Activated CD8-positive, alpha-beta T cell treated with anti-CD3 and anti-CD28 coated beads for 36 hours (primary cell): Measurements from ENCODE around the gene ASTN1. TPM values are rescaled to one million over a fixed set of nuclear protein-coding genes. Genes with fewer than 3 reads are reported as not detected.

Experiments
- ATAC-seq: fragments of 200-7000 bp; cut with Tn5 transposase; one replicate; pipeline ENCODE4 v1.10.0; 2021; ENCODE audit warnings: mild to moderate bottlenecking, moderate library complexity
- CTCF ChIA-PET: fragments of 350-600 bp; sonication (Branson Sonifier 250); formaldehyde crosslinking; loops from one replicate; lab custom pipeline; 2021; ENCODE audit warnings: antibody characterized with exemption; lab: Charles Lee
- POLR2A ChIA-PET: fragments of 350-600 bp; sonication (Branson Sonifier 250); formaldehyde crosslinking; loops from one replicate; lab custom pipeline; 2021; ENCODE audit warnings: antibody characterized with exemption; lab: Charles Lee
- DNase-seq: peaks from one replicate; pipeline ENCODE4 v3.0.0-alpha.2; 2020
- H3K27ac Mint-ChIP-seq: one replicate; pipeline ENCODE4 v1.8.0; 2021; ENCODE audit warnings: mild to moderate bottlenecking, mixed read lengths
- H3K27me3 Mint-ChIP-seq: one replicate; pipeline ENCODE4 v1.8.0; 2021; ENCODE audit warnings: mixed read lengths
- H3K36me3 Mint-ChIP-seq: one replicate; pipeline ENCODE4 v1.8.0; 2021; ENCODE audit warnings: low read depth, mixed read lengths
- H3K4me1 Mint-ChIP-seq: one replicate; pipeline ENCODE4 v1.8.0; 2021; ENCODE audit warnings: low read depth, mixed read lengths
- H3K4me3 Mint-ChIP-seq: one replicate; pipeline ENCODE4 v1.8.0; 2021; ENCODE audit warnings: mild to moderate bottlenecking, moderate library complexity, mixed read lengths
- H3K9me3 Mint-ChIP-seq: one replicate; pipeline ENCODE4 v1.8.0; 2021; ENCODE audit warnings: mixed read lengths
- intact Hi-C: fragments of 100-400 bp; cut with micrococcal nuclease; formaldehyde crosslinking; loops from one replicate; pipeline ENCODE4 v1.10.0; 2022
- total RNA-seq, 2 experiments: library from RNA; stranded (reverse); gene quantifications; one replicate each; pipeline ENCODE4 v1.2.3, GENCODE V29; 2021
- TF ChIP-seq, protein P1 (sequence below): fragments of 200-600 bp; IDR thresholded peaks from one replicate; pipeline ENCODE4 v1.8.0; 2022; ENCODE audit warnings: antibody characterized with exemption, mild to moderate bottlenecking

The ASTN1 gene
- total RNA-seq, 2 experiments from 2014 or later: not detected

DNA sequence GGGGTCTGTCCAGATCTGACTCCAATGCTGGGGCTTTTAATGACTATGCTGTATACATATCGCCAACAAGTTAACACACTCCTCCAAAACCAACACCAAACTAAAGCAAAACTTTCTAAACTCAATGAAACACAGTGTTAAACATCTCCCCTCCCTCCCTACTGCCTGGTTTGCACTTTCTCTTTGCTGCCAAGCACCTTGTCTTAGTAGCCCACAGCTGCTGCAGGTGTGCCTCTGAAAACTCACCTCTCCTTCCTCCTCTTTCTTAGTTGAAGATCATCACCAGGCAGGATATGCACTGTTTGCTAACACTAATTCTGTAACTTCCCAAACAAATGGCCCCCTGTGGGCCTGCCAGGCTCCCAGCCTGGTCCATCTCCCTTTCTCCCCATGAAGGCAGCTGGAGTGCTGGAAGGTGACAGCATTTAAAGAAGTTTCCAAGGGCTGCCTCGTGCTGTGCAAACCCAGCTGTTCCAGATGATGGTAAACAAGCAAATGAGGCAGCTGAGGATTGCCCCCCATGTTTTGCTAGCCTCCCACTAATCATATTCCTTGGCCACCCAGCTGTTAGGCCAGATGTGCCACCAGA is 213.7 kb downstream of the ASTN1 start:
- intact Hi-C loops: no loop called here
- ATAC-seq (no peak), DNase-seq (no peak)
- Mint-ChIP-seq H3K4me3 (no peak overlapping the region), H3K9me3 (no peaks in the 10 kb centered on the region), H3K27ac (no peak overlapping the region), H3K27me3 (peaks cover 7% of the 10 kb centered on the region), H3K4me1 (no peaks in the 10 kb centered on the region), H3K36me3 (no peaks in the 10 kb centered on the region)
- ChIA-PET POLR2A (no interaction called here), CTCF (interaction anchor here (0.9 kb wide), 1 partner anchor 53 kb away, joined by 3 read pairs; no protein-coding TSS in a partner anchor)
- TF ChIP-seq, protein P1, sequence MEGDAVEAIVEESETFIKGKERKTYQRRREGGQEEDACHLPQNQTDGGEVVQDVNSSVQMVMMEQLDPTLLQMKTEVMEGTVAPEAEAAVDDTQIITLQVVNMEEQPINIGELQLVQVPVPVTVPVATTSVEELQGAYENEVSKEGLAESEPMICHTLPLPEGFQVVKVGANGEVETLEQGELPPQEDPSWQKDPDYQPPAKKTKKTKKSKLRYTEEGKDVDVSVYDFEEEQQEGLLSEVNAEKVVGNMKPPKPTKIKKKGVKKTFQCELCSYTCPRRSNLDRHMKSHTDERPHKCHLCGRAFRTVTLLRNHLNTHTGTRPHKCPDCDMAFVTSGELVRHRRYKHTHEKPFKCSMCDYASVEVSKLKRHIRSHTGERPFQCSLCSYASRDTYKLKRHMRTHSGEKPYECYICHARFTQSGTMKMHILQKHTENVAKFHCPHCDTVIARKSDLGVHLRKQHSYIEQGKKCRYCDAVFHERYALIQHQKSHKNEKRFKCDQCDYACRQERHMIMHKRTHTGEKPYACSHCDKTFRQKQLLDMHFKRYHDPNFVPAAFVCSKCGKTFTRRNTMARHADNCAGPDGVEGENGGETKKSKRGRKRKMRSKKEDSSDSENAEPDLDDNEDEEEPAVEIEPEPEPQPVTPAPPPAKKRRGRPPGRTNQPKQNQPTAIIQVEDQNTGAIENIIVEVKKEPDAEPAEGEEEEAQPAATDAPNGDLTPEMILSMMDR: no peak

DNA sequence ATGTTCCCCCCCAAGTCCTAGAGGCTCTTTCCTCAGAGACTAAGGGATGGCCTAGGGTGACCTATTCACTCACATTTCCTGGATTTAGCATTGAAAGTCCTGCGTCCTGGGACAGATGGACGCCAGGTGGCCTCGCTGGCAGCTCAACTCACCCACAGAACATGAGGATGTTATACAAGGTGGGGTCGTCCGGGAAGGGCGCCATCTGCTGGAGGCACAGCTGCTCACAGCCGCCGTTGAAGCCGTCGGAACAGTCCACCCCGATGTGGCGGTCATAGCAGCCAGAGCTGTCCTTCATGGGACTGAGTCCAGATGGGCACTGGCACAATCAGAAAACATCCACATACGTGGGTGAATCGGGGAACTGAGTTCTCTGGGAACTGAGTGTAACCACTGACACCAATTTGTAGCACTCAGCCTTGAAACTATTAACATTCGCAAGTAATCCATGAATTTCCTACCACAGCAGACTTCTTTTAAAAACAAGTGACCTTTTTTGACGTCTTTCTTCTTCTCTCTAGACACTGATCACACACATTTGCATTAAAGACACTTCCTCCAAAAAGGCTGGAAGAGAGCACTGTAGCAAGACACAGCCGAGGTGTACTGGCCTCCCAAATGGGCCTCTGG is 215.4 kb downstream of the ASTN1 start:
- H3K4me1 Mint-ChIP-seq: no peaks in the 10 kb centered on the region
- CTCF ChIA-PET: interaction anchor here (0.5 to 2.5 kb wide), 4 partner anchors 11 to 54 kb away, joined by 3 to 10 read pairs (median 4); no protein-coding TSS in a partner anchor
- no peak overlapping the region for H3K27ac Mint-ChIP-seq
- peaks cover 7% of the 10 kb centered on the region for H3K27me3 Mint-ChIP-seq
- DNase-seq (peak; percentile 46), ATAC-seq (no peak)
- TF ChIP-seq, protein P1: peak; percentile 59
- H3K36me3 Mint-ChIP-seq: no peaks in the 10 kb centered on the region
- H3K4me3 Mint-ChIP-seq: no peak overlapping the region
- H3K9me3 Mint-ChIP-seq: no peaks in the 10 kb centered on the region
- POLR2A ChIA-PET: no interaction called here
- intact Hi-C loops: no loop called here

DNA sequence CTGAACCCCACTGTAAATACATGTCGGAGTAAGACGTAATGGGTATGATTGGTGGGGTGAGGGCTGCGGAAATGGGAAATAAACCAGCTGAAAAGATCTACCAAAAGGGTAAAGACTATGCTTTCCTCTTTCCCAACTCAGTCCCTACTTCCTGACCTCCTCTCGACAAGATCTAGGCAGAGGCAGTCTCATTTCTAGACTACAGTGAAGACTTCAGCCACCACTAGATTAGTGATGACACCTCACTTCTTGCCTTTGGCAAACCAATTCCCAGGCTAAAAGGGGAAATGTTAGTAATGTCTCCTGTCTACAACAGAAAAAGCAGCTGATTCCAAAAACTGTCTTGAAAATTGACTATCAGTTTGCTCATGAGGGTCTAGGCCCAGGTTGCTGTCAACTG is 219.9 kb downstream of the ASTN1 start:
- peaks cover 7% of the 10 kb centered on the region for H3K27me3 Mint-ChIP-seq
- ATAC-seq: no peak
- H3K27ac Mint-ChIP-seq: no peak overlapping the region
- H3K4me3 Mint-ChIP-seq: no peak overlapping the region
- H3K9me3 Mint-ChIP-seq: peaks cover 8% of the 10 kb centered on the region
- H3K36me3 Mint-ChIP-seq: no peaks in the 10 kb centered on the region
- CTCF ChIA-PET: interaction anchor here (1.0 to 1.6 kb wide), 2 partner anchors 12 to 48 kb away, joined by 3 read pairs; no protein-coding TSS in a partner anchor
- POLR2A ChIA-PET: no interaction called here
- H3K4me1 Mint-ChIP-seq: no peaks in the 10 kb centered on the region
- no peak for DNase-seq
- TF ChIP-seq, protein P1: no peak
- intact Hi-C loops: no loop called here

DNA sequence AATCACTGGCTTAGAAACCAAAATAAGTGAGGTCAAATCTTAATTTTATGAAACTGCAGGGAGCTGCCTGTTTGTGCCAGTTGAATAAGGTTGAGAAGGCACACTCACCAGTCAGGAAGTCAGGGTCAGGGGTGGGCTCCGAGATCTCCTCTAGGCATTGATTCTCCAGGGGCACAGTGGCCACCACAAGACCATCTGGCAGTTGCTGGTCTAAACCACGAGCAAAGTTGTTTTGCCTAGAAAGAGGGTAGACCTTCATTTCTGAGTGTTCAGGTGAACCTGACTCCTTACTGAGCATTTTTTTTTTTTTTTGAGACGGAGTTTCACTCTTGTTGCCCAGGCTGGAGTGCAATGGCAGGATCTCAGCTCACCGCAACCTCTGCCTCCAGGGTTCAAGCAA is 220.7 kb downstream of the ASTN1 start:
- Mint-ChIP-seq H3K4me3 (no peak overlapping the region), H3K27ac (no peak overlapping the region), H3K27me3 (no peaks in the 10 kb centered on the region), H3K9me3 (peaks cover 8% of the 10 kb centered on the region), H3K36me3 (no peaks in the 10 kb centered on the region), H3K4me1 (no peaks in the 10 kb centered on the region)
- TF ChIP-seq, protein P1: no peak
- POLR2A ChIA-PET: no interaction called here
- CTCF ChIA-PET: interaction anchor here (1.0 to 1.6 kb wide), 2 partner anchors 11 to 48 kb away, joined by 3 read pairs; no protein-coding TSS in a partner anchor
- DNase-seq (no peak), ATAC-seq (no peak)
- intact Hi-C loops: no loop called here

DNA sequence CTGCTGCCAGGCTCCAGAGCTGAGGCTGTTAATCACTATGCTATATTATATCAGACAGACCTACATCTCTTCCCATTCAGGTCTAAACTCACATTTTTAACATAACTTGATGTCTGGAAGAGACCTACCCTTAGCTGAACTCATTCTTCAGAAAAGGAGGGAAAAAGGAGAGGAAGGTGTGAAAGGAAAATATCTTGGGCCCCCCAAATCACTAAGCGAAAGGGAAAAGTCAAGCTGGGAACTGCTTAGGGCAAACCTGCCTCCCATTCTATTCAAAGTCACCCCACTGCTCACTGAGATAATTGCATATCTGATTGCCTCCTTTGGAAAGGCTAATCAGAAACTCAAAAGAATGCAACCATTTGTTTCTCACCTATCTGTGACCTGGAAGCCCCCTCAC is 222.2 kb downstream of the ASTN1 start:
- DNase-seq (no peak), ATAC-seq (no peak)
- intact Hi-C loops: no loop called here
- TF ChIP-seq, protein P1: no peak
- no peaks in the 10 kb centered on the region for H3K4me1 Mint-ChIP-seq
- no peak overlapping the region for H3K4me3 Mint-ChIP-seq
- H3K36me3 Mint-ChIP-seq: no peaks in the 10 kb centered on the region
- no peaks in the 10 kb centered on the region for H3K27me3 Mint-ChIP-seq
- no peak overlapping the region for H3K27ac Mint-ChIP-seq
- CTCF ChIA-PET: no interaction called here
- peaks cover 8% of the 10 kb centered on the region for H3K9me3 Mint-ChIP-seq
- POLR2A ChIA-PET: no interaction called here
